Fibroblast of the aortic adventitia (primary cell): ENCODE data around the gene DNASE1L1. TPM values are rescaled to one million over a fixed set of nuclear protein-coding genes. Genes with fewer than 3 reads are reported as not detected.
A peak's percentile ranks its signal among the peaks of the same experiment; 100 is the strongest.

Experiments
- DNase-seq: peaks from one replicate; pipeline ENCODE4 v3.0.0-alpha.2; 2010; ENCODE audit warnings: low read depth
- H3K4me3 ChIP-seq: 2 replicates; pipeline ENCODE4 v1.5.1; 2011; ENCODE audit warnings: low read depth, mild to moderate bottlenecking, control low read depth, low read length, moderate library complexity
- CTCF ChIP-seq: IDR thresholded peaks from 2 replicates; pipeline ENCODE4 v1.5.1; 2011; ENCODE audit warnings: mild to moderate bottlenecking, low read length, control low read depth, inconsistent platforms; ENCODE audit not compliant: insufficient read depth
- total RNA-seq: library from RNA; depleted of rRNA; stranded (reverse); fragments of >200 nt; gene quantifications from 2 replicates; pipeline ENCODE4 v1.2.3, GENCODE V29; 2012; ENCODE audit warnings: low replicate concordance

Gene DNASE1L1
- total RNA-seq, 1 donor: 31.0 TPM

- DNase-seq: no peak
Observed at GRCh38 chrX:154380153-154380552, 28.9 kb downstream of the DNASE1L1 start.

GRCh38 chrX:154379569-154379951, 29.5 kb downstream of the DNASE1L1 start:
- TF ChIP-seq CTCF: no peak
- H3K4me3 ChIP-seq: peak overlapping the region; percentile 75
- no peak for DNase-seq

More at GRCh38 chrX:154380153-154380552, 28.9 kb downstream of the DNASE1L1 start:
- H3K4me3 ChIP-seq: peak overlapping the region; percentile 75
- no peak for TF ChIP-seq CTCF

GRCh38 chrX:154378799-154379568, 30.1 kb downstream of the DNASE1L1 start, which contains the start of gene EMD:
EMD (plus strand) TSS chrX:154379295; CDS start chrX:154379485, 190 bp downstream.
- DNase-seq: peak; percentile 95
- TF ChIP-seq CTCF: no peak
- H3K4me3 ChIP-seq: peak within 1 kb of the TSS; percentile 75

DNA sequence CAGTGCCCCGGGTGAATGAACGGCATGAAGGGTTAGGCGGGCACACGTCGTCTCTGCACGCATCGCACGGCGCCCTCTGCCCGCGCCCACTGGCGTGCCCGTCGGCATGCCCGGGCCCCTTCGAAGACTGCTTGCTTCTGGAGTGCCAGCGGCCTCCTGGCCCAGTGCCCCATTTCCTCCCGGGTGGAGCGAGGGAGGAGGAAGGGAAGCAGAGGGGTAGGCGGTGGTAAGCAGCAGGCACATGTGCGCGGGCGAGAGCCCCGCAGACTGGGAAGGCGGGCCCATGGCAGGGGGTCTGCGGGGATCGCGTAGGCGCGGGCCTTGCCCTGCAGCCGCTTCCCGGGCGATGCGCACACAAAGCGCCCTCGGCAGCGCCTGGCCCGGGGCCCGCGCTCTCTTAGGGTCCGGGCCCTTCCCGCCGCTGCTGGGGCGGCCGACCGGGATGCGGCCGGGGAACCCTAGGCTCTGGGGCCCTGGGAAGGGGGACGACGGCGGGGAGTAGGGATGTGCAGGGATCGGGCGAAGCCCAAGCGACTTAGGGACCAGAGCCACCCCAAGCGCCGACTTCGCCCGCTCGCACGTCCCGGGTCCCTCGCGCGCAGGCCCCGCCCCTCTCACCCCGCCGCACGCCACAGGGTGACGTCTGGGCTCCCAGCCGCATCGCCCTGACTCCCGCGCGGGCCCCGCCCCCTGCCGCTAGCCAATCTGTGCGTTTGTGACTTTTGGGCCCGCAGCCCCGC, 30.8 kb downstream of the DNASE1L1 start:
- TF ChIP-seq CTCF: no peak
- DNase-seq: no peak

GRCh38 chrX:154376774-154377173, 32.3 kb downstream of the DNASE1L1 start:
- TF ChIP-seq CTCF: no peak
- no peak overlapping the region for H3K4me3 ChIP-seq

More for the DNA sequence above, 30.8 kb downstream of the DNASE1L1 start:
- H3K4me3 ChIP-seq: peak overlapping the region; percentile 59

GRCh38 chrX:154375156-154375504, 33.9 kb downstream of the DNASE1L1 start:
- DNase-seq: no peak
- TF ChIP-seq CTCF: no peak
- no peak overlapping the region for H3K4me3 ChIP-seq

More at GRCh38 chrX:154376774-154377173, 32.3 kb downstream of the DNASE1L1 start:
- DNase-seq: peak; percentile 16
